ENCODE data around the gene PSAP. TPM values are rescaled to one million over a fixed set of nuclear protein-coding genes. Genes with fewer than 3 reads are reported as not detected.
A peak's percentile ranks its signal among the peaks of the same experiment; 100 is the strongest.

The PSAP gene
- total and polyA plus RNA-seq, 10 donors = 363 to 1,826 (median 1,412) TPM

DNA sequence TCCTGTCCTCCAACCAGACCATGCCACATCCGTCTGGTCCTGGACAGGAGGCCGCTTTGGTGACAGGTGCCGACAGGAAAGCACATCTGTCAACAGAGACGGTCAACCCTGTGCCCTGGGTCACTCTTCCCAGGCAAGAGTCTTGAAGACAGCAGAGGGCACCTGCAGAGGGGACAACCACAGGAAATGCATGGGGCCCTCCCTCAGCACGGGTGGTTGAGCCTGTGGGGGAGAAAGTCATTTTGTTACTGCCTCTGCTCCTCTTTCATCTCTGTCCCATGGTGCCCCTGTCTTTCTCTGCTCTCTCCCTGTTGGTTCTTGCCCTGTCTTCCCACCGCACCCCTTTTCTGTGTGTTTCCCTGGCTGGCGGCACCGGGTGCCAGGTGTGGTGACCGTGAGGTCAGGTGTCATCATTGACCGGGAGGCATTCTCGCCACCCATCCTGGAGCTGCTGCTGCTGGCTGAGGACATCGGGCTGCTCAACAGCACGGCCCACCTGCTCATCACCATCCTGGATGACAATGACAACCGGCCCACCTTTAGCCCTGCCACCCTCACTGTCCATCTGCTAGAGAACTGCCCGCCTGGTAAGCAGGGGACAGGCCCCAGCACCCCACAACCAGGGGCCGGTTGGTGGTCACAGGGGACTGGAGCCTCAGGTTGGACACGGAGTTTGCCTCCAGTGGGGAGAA lies 60.2 kb downstream of the PSAP start:
- DNase-seq = no peak
- Histone ChIP-seq H3K36me3 (no peaks in the 10 kb centered on the region), H3K27ac (no peak overlapping the region), H3K27me3 (replicated peaks in 1 of 7) (no peaks in the 10 kb centered on the region), H3K4me3 (peak overlapping the region in 1 of 8 donors; percentile 1), H3K9me3 (no peaks in the 10 kb centered on the region), H3K4me1 (peaks cover 0 to 17% (median 8%) of the 10 kb centered on the region in 6 donors)
- peak in 2 of 3 donors; percentile 20 to 48 for TF ChIP-seq POLR2AphosphoS5 (IDR thresholded peaks at IDR 0.05)
- TF ChIP-seq POLR2A (IDR thresholded peaks at IDR 0.05) = no peak
- TF ChIP-seq, protein P1, sequence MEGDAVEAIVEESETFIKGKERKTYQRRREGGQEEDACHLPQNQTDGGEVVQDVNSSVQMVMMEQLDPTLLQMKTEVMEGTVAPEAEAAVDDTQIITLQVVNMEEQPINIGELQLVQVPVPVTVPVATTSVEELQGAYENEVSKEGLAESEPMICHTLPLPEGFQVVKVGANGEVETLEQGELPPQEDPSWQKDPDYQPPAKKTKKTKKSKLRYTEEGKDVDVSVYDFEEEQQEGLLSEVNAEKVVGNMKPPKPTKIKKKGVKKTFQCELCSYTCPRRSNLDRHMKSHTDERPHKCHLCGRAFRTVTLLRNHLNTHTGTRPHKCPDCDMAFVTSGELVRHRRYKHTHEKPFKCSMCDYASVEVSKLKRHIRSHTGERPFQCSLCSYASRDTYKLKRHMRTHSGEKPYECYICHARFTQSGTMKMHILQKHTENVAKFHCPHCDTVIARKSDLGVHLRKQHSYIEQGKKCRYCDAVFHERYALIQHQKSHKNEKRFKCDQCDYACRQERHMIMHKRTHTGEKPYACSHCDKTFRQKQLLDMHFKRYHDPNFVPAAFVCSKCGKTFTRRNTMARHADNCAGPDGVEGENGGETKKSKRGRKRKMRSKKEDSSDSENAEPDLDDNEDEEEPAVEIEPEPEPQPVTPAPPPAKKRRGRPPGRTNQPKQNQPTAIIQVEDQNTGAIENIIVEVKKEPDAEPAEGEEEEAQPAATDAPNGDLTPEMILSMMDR (IDR thresholded peaks at IDR 0.05 in 8 of 11, conservative IDR thresholded peaks at IDR 0.05 in 3 of 11) = peak in 1 of 11 experiments; percentile 11
- 58 to 75% (median 72%) methylated on average over 13 to 17 of the region's 17 CpGs for WGBS, 5 donors
- intact Hi-C loops (cut with DNase I; ENCODE audit: low total_unique reads) = no loop called here

- peaks cover 0 to 17% (median 8%) of the 10 kb centered on the region in 6 donors for H3K4me1 ChIP-seq
- intact Hi-C loops (cut with DNase I; ENCODE audit: low total_unique reads) = no loop called here
- no peaks in the 10 kb centered on the region for H3K27me3 ChIP-seq (replicated peaks in 1 of 7)
- H3K4me3 ChIP-seq = no peak overlapping the region
- TF ChIP-seq POLR2AphosphoS5 (IDR thresholded peaks at IDR 0.05) (no peak), POLR2A (IDR thresholded peaks at IDR 0.05) (no peak)
- TF ChIP-seq, protein P1 (IDR thresholded peaks at IDR 0.05 in 8 of 11, conservative IDR thresholded peaks at IDR 0.05 in 3 of 11) = no peak
- no peaks in the 10 kb centered on the region for H3K9me3 ChIP-seq
- no peak overlapping the region for H3K27ac ChIP-seq
- no peaks in the 10 kb centered on the region for H3K36me3 ChIP-seq
- WGBS, 5 donors = 87 to 96% (median 91%) methylated on average over 7 to 10 of the region's 10 CpGs
- DNase-seq = peak; percentile 73
Observed at GRCh38 chr10:71789871-71790270, 61.2 kb downstream of the PSAP start.

- peak; percentile 56 for DNase-seq
- H3K4me3 ChIP-seq = no peak overlapping the region
- no peaks in the 10 kb centered on the region for H3K9me3 ChIP-seq
- peaks cover 0 to 20% (median 8%) of the 10 kb centered on the region in 6 donors for H3K4me1 ChIP-seq
- TF ChIP-seq POLR2A (IDR thresholded peaks at IDR 0.05) (no peak), POLR2AphosphoS5 (IDR thresholded peaks at IDR 0.05) (no peak)
- TF ChIP-seq, protein P1 (IDR thresholded peaks at IDR 0.05 in 8 of 11, conservative IDR thresholded peaks at IDR 0.05 in 3 of 11) = no peak
- no peak overlapping the region for H3K27ac ChIP-seq
- WGBS, 5 donors = 92 to 100% (median 94%) methylated on average over 2 to 8 of the region's 8 CpGs
- intact Hi-C loops (cut with DNase I; ENCODE audit: low total_unique reads) = no loop called here
- H3K36me3 ChIP-seq = no peaks in the 10 kb centered on the region
- H3K27me3 ChIP-seq (replicated peaks in 1 of 7) = no peaks in the 10 kb centered on the region
Observed at GRCh38 chr10:71788954-71789353, 62.1 kb downstream of the PSAP start.

- Histone ChIP-seq H3K27me3 (replicated peaks in 1 of 7) (no peaks in the 10 kb centered on the region), H3K4me1 (peaks cover 7 to 46% (median 26%) of the 10 kb centered on the region in 6 donors), H3K27ac (no peak overlapping the region), H3K9me3 (no peaks in the 10 kb centered on the region), H3K36me3 (no peaks in the 10 kb centered on the region), H3K4me3 (no peak overlapping the region)
- 90 to 98% (median 95%) methylated on average over 18 of the region's 18 CpGs for WGBS, 5 donors
- intact Hi-C loops (cut with DNase I; ENCODE audit: low total_unique reads) = no loop called here
- DNase-seq = peak; percentile 68
- TF ChIP-seq POLR2AphosphoS5 (IDR thresholded peaks at IDR 0.05) (no peak), POLR2A (IDR thresholded peaks at IDR 0.05) (no peak)
- TF ChIP-seq, protein P1 (IDR thresholded peaks at IDR 0.05 in 8 of 11, conservative IDR thresholded peaks at IDR 0.05 in 3 of 11) = no peak
Observed at GRCh38 chr10:71784679-71785272, 66.3 kb downstream of the PSAP start.

Data from spleen (tissue), 11 donors.